Skin of body (tissue), 2 donors: ENCODE data around the gene TUBB. TPM values are rescaled to one million over a fixed set of nuclear protein-coding genes. Genes with fewer than 3 reads are reported as not detected.
"Not testable (repeated sequence)": the region's sequence is repeated elsewhere in the genome, so short reads cannot be mapped to it uniquely, and the experiment has no call there.

Experiments used
- DNase-seq: peaks from one replicate; lab custom pipeline; 2025; lab: John Stamatoyannopoulos, UW
- total RNA-seq: library from RNA; depleted of rRNA; stranded (reverse); fragments of >200 nt; gene quantifications from one replicate; pipeline ENCODE4 v1.2.3, GENCODE V29; 2014

TUBB gene
- total RNA-seq, 1 donor from 2014 or later: 296 TPM

DNA sequence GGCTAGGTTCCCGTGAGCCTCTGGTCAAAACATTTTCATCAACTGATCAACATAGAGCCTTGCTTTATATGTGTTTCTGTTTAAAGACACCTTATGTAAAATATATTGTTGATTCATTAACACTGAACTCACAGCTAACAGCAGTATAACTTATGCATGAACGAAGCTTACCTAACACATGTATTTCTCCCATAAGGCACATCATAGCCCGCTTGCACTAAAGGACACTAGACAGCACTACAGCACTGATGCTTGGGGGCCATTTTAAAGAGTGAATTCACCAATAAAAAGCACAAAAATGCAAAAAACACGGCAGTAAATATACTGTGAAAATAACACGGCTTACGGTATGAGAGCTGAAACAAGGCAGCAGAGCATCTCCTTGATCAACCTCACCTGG lies 18.4 kb downstream of the TUBB start:
- no peak for DNase-seq

DNA sequence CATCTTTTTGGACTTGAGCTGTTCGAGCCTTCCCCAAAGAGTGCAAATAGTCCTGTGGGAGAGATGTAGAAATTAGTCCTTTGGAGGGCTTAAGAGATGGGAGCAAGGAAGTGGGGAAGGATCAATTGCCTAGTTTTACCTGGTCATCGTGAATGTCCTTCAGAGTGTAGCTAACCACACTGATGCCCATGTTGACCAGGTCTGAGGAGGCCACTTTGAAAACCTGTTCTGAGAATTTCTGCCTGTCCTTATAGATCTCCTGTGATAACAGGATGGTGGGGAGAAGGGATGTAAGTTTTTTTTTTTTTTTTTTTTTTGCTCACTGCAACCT lies 20.4 kb downstream of the TUBB start:
- no peak for DNase-seq

DNA sequence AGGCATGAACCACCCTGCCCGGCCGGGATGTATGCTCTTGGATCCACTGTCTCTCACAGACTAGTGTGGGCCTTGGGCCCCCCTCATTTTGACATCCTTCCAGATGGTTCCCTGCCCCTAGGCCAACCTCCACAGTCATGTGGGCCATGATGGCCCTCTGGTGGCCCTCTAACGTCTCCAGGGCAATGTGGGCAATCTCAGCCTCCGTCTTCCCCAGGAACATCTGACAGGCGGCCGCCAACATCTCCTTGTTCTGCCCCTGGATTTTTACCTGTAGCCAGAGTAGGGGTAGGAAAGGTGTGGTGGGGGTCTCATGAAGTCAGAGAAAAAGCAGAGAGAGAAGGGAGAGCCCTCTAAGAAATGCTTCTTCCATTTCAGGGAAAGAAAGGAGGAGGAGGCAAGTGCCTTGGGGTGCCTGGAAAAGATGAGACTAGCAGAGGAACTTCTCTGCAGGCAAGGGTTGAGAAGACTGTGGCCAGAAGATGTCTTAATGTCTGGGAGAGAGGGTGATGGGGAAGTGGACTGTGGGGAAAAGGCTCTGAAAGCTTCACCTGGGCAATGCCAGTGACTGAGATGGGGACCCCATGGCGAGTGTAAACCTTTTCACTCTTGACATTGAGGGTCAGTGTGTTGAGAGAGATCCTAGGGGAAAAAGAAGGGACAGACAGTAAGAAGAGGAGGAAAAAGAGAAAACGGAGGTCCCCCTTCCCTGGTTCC lies 21.1 kb downstream of the TUBB start:
- DNase-seq: no peak

DNA sequence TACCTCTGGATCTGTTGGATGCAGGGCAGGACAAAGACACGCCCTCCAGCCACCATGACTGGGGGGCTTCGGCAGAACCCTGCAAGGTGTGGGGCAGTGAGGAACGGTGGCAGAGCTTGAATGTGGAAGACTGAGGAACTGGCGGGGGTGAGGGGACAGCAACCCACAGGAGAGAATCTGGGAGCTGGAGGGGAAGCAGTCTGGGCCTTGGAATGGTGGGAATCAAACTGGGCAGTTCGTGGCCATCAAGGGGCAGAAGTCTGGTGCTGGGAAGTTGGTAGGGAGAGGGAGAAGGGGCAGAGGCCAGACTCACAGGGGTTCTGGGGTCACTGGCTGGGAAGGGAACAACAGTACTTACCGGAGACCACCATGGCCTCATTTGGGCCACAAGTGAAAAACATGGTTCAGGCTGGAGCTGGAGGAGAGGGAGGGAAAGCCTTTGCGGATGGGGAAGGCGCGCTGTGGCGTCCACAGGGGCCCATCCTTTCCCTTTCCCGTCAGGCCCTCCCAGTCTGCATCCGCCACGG lies 21.7 kb downstream of the TUBB start:
- no peak for DNase-seq

DNA sequence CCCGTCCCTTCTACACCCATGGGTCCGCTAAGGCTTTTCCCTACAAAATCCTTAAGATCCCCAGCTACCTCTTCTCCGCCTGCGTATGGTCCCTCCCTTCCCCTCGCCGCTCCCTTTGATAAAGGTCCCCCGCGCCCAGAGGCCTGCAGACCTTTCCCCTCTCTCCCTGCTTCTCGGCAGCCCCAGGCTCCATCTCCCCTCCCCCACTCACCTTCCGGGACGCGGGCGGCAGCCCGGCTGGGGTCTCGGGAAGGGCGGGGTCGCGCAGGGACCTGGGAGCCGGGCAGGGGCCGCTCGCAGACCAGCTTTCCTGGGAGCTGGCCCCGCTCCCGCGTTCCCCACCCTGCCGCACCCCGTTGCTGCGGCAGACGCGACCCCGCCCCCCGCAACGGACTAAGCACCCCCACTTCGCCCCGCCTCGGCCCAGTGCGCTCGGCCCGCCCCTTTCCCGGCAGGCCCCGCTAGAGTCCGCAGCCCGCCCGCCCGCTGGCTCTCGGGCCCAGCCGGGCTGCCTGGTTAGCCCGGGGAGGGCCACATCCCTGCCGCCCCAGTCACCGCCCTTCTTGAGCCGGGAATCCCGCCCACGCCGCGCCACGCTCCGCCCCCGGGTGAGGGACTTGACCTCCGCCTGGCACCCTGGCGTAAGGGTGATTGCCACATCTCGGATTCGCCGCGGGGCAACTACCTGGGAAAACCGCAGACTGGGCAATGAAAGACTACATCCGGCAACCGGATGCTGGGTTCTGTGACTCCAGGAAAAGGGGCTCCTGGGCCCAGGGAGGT lies 22.4 kb downstream of the TUBB start, which contains the start of gene FLOT1:
Gene FLOT1 (minus strand): TSS at position 372 of the 783 bp plus-strand sequence. CDS start 498 bp downstream, outside the sequence.
- DNase-seq: peak; percentile 73

DNA sequence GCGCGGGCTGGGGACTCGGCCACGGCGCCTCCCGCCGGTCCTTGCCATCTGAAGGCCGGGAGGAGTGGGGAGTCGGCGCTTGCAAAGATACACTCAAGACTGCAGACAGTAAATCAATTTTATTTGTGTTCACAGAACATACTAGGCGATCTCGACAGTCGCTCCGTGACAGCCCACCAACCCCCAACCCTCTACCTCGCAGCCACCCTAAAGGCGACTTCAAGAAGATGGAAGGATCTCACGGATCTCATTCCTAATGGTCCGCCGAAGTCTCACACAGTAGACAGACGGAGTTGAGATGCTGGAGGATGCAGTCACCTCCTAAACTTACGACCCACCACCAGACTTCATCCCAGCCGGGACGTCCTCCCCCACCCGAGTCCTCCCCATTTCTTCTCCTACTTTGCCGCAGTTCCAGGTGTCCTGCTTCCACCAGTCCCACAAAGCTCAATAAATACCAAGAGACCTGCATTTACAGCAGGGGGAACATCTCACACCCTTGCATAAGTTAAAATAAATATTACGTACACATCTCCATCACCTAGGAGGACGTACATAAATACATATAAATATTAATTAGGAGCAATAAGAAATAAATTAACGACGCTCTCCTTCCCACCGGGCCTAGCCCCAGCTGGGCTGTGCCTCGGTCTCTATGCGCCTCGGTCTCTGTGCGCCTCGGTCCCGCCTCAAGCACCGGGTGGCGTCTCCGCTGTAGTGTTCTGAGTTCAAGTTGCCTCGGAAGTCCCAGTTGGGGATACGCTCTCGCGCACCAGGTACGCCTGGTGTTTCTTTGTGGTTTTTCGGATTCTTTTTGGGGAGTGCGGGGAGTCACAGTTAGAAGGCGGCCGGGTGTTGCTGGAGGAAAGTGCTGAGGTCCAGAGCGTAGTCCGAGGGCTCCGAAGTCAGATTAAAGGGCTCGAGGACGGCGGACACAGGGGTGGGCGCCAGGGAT lies 23.2 kb downstream of the TUBB start:
- peak; percentile 76 for DNase-seq

DNA sequence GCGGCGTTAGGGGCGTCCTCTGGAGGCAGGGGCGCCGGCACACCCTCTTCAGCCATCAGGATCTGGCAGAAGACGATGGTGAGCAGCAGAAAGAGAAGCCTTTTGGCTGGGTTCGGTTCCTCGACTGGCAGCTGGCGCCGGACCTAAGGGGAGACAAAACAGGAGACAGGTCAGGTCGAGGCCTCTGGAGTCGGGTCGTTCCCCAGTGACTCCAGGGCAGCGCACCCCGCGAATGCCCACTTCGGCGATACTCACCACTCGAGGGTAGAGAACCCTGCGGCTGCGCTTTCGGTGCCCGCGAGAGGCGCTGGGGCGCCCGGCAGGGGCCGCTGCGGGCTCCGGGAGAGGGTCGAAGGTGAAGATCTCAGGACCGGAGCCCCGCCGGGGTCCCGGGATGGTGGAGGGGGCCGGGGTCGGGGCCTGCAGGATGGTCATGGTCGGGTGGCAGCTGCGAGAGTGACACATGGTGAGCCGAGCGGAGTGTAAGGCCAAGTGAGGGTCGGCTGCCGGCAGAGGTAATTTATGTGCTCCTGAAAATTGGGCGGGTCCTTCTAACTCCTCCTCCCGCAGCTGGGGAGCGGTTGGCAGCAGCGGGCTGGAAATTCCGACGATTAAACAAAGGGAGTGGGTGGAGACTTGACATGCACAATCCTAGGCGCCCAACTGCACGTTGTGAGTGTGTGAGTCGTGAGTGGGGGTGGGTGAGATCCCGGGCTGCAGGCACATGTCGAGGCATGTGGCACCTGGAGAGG lies 24.1 kb downstream of the TUBB start, which contains the start of gene IER3:
Gene IER3 (minus strand): TSS at position 494 of the 752 bp plus-strand sequence. CDS start 29 bp downstream, at position 465.
- peak; percentile 87 for DNase-seq

DNA sequence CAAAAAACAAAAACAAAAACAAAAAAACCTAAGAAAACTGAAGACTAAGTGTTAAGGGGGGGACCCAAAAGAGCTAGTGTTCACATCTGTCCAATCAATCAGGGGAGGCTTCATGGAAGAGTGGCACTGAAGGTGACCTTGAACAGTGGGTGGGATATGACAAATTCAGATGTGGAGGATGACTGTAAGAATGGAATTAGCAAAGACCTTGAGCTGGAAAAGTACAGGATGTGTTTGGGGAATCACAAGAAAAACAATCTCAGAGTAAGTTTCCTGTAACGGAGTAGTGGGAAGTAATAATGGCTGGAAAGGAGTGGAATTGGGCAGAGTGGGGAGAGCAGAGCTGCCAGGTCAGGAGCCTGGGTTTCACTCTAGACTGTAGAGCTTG lies 27.1 kb downstream of the TUBB start:
- DNase-seq: no peak

DNA sequence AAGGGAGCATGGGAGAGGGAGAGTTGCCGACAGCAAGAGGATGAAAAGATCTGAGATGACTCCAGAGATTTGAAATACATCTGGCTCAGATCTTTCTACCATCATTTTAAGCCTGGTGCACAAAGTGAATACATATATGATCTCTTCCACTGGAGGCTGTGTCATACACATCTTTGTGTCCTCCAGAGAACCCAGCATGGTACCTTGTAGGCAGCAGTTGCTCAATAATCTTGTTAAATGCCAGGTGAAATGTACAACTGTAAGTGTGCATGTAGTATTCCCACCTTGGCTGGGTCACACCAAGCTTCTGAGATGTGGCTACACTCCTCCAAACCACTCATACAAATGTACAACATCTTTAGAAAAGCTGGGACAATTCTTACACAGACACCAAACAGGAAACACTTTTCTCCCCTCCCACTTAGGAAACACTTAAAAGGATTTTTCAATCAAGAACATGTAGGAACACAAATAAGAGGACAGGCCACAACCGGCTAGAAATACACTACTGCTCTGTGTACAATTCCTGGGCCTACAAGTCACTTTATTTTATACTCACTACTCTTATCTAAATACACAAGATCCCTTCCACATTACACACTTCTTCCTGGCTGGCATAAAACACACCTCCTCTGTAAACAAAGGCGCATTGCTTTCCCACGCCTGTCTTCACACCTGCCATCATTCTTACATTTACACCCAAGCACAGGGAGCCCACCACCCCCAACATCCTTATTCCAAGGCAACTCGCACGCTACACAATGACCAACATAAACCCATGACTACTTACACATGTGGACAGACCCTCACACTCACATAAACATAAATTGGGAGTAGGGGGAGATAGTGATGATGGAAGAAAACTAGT lies 28.0 kb downstream of the TUBB start:
- DNase-seq: no peak

DNA sequence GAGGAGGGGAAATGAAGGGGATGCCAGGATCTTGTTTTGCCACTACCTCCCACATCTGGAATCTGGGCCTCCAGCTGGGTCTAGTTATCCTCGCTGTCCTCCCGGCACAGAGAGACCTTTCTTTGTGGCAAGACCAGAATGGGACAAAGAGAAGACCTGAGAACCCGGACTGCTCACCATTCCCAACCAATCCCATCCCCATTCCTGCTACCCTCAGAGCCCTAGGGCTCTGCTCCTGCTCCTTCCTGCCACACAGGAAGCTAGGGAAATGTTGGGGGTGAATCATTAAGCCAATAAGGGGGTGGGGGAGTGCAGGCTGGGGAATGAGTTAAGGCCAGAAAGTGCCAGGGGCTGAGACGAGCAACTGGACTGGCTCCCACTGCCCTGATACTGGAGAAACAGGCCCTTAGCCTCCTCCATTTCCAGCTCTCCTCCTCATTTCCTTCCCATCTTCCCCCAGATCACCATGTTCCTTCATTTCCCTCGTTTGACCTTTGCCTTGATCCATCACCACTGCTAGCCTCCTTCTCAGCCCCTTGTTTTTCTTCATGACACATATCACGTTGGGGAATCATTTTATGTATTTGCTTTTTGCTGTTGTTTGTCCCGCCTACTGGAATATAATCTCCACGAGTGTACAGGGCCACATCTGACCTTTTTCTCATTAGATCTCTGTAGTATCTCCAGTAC lies 28.8 kb downstream of the TUBB start:
- DNase-seq: no peak

DNA sequence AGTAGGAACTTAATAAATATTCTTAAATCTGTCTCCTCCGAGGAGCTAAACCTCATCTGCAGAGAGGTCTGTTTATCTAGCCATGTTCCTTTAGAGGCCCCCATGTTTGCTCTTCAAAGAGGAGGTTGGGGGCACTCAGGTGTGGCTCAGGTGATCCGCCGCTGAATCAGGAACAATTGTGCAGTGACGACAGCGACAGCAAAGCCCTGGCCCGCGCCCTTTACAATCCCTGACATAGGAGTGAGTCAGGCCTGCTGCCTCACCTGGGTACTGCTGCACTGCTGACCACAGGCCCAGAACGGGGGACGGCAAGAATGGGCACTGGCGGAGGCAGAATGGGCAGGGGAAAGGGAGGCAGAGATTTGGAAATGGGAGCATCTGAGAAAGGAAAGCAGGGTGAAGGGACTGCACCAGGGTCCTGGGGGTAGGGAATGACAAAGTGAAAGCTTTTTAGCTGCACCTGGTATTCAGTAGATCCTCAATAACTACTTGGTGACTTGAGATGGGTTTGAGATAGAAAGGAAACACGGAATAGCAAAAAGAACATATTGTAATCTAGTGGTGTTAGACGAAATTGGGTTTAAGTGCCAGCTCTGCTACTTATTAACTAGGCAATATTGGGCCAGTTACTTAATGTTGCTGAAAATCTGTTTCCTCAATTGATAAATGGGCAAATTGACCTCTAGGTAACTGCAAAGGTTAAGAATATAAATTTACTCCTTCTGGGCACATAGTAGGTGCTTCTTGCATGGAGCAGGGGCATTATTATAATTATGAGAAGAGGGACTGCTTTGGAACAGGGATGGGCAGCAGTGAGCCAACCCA lies 29.6 kb downstream of the TUBB start:
- no peak for DNase-seq

DNA sequence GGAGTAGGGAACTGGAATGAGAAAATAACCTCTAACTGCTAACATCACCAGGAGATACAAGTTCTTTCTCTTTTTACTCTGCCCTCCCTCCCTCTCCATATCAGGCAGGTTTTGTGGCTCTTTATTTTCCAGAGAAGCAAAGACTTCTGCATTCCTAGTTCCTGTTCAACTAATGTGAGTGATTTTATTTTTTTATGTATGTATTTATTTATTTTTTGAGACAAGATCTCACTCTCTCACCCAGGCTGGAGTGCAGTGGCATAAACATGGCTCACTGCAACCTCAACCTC lies 30.2 kb downstream of the TUBB start:
- DNase-seq: no peak

DNA sequence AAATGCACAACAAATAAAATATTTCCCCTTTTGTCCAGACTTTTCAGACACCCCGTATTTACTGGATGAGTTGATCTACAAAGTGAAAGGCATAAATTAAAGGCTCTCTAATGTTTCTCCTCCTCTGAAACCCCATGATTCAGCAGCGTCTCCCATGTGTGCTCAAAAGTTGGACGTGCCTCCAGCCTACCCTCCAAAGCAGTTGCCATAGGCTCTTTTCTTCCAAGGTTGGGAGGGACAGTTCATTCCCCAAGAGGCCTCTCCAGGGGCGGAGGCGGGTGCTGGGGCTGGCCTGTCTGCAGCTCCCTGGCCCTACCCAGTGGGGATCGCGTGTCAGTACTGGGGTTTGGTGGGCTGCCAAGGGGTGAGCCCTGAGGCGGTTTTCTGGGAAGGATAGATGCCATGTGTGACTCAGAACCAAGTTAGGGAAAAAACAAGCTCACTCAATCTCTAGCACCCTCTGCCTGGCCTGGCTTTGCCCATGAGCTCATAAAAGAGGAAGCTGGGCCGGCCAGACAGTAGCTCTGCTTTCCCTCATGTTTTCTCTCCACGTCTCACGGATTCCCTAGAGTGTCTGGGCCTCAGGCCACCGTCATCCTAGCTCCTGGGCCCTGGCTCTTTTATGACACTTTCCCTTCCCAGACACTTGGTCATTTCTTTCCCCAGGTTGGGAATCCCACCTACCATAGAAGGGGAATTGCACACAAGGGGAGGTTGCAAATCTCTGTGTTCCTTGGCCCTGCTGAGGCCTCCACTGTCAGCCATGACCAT lies 32.2 kb downstream of the TUBB start:
- peak; percentile 87 for DNase-seq

DNA sequence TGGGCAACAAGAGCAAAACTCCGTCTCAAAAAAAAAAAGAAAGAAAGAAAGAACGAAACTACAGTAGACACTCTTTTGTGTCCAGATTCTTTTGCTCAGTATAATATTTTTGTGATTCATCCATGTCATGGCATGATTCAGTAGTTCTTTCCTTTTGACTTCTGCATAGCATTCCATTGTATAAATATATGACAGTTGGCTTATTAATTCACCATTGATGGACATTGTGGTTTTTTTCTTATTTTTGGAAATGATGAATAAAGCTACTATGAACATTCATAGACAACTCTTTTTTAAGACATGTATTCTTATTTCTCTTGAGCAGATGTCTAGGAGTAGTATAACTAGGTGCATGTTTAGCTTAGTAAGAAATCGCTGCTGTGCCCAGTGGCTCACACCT lies 34.5 kb downstream of the TUBB start:
- no peak for DNase-seq

DNA sequence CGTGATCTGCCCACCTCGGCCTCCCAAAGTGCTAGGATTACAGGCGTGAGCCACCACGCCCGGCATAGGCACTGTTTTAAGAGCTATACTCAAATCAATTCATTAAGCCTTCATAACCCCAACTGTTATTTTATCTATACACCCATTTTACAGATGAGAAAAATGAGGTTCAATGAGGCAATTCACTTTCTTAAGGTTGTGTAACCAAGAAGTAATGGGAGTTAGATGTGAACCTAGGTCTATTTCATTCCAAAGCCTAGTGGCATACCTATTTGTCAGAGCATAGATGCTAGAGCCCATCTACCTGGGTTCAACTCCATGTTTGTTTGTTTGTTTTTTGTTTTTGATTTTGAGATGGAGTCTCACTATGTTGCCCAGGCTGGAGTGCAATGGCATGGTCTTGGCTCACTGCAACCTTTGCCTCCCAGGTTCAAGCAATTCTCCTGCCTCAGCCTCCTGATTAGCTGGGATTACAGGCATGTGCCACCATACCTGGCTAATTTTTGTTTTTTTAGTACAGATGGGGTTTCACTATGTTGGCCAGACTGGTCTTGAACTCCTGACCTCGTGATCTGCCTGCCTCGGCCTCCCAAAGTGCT lies 36.4 kb downstream of the TUBB start:
- DNase-seq: not testable (repeated sequence)

DNA sequence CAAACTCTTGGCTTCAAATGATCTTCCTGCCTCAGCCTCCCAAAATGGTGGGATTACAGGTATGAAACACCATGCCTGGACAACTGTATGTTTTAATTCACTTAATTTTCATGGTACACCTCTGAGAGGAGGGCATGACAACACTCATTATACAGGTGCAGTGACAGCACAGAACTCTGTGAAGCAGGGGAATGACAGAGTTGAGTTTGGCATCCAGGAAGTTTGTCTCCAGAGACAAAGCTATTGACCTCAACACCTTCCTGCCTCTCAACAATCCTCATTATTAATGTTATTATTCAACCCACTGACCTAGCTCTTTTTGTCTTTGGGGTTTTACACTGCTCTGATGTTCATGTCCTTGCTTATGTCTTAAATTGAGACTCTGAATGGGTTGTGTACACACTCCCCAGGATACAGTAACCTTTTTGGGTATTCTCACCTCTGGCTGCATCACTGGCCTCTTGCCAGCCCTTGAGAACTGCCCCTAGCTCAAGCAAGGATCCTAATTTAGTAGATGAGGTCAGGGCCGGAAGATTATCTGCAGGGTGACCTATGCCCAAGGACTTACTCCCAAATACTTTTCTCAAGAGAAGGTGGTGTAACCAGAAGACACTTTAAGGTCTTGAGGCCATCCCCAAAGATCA lies 37.2 kb downstream of the TUBB start:
- no peak for DNase-seq
